ENCODE results near the gene PCDH8.

Gene PCDH8

GRCh38 chr13:52848455-52849195 lies at the start of gene PCDH8:
Gene PCDH8 (minus strand): TSS chr13:52848640. CDS start chr13:52848436, 204 bp downstream.
- no peak for DNase-seq (ENCODE audit: low spot score)

GRCh38 chr13:52896827-52897659 lies 48.6 kb upstream of the PCDH8 start:
- DNase-seq (ENCODE audit: low spot score): no peak

- DNase-seq (ENCODE audit: low spot score): no peak
Measured at GRCh38 chr13:52894413-52894812, 46.0 kb upstream of the PCDH8 start.

GRCh38 chr13:52892925-52893324 lies 44.5 kb upstream of the PCDH8 start:
- no peak for DNase-seq (ENCODE audit: low spot score)

- no peak for DNase-seq (ENCODE audit: low spot score)
Measured at GRCh38 chr13:52891706-52892105, 43.3 kb upstream of the PCDH8 start.

- DNase-seq (ENCODE audit: low spot score): no peak
Measured at GRCh38 chr13:52887165-52887564, 38.7 kb upstream of the PCDH8 start.

GRCh38 chr13:52885141-52885540 lies 36.7 kb upstream of the PCDH8 start:
- no peak for DNase-seq (ENCODE audit: low spot score)

- DNase-seq (ENCODE audit: low spot score): no peak
Measured at GRCh38 chr13:52884429-52885010, 36.1 kb upstream of the PCDH8 start.

GRCh38 chr13:52882785-52883184 lies 34.3 kb upstream of the PCDH8 start:
- no peak for DNase-seq (ENCODE audit: low spot score)

- DNase-seq (ENCODE audit: low spot score): no peak
Measured at GRCh38 chr13:52879950-52880741, 31.7 kb upstream of the PCDH8 start.

GRCh38 chr13:52878831-52879230 lies 30.4 kb upstream of the PCDH8 start:
- DNase-seq (ENCODE audit: low spot score): no peak

GRCh38 chr13:52870143-52870542 lies 21.7 kb upstream of the PCDH8 start:
- no peak for DNase-seq (ENCODE audit: low spot score)

GRCh38 chr13:52869621-52870020 lies 21.2 kb upstream of the PCDH8 start:
- no peak for DNase-seq (ENCODE audit: low spot score)

GRCh38 chr13:52869050-52869449 lies 20.6 kb upstream of the PCDH8 start:
- no peak for DNase-seq (ENCODE audit: low spot score)

- no peak for DNase-seq (ENCODE audit: low spot score)
Measured at GRCh38 chr13:52868190-52868589, 19.8 kb upstream of the PCDH8 start.

GRCh38 chr13:52864941-52865340 lies 16.5 kb upstream of the PCDH8 start:
- no peak for DNase-seq (ENCODE audit: low spot score)

GRCh38 chr13:52862358-52863206 lies 14.1 kb upstream of the PCDH8 start:
- DNase-seq (ENCODE audit: low spot score): no peak

- DNase-seq (ENCODE audit: low spot score): no peak
Measured at GRCh38 chr13:52852444-52852843, 4.0 kb upstream of the PCDH8 start.

GRCh38 chr13:52851137-52851962 lies 2.9 kb upstream of the PCDH8 start:
- no peak for DNase-seq (ENCODE audit: low spot score)

- DNase-seq (ENCODE audit: low spot score): no peak
Measured at GRCh38 chr13:52850396-52851136, 2.1 kb upstream of the PCDH8 start.
